ENCODE measurements around the gene NT5C1A.

DNA sequence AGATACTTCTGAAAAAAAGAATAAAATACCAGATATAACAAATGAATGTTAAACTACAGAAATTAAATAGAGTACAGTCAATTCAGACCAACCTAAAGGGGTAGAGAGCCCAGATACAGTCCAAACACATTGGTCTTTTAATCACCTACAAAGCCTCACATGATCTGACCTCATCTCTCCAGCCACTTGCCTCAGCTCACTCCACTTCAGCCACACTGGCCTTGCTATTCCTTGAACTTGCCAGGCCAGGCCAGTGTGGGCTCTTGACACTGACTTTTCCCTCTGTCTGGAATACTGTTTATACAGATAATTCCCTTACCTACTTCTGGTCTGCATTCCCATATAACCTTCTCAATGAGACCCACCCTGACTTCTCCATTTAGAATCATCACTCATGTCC lies 49.8 kb upstream of the NT5C1A start:
- TF ChIP-seq POLR2AphosphoS5 (IDR thresholded peaks at IDR 0.05; ENCODE audit: borderline replicate concordance, low read depth, low read length): no peak
- no peak for TF ChIP-seq EZH2 (IDR thresholded peaks at IDR 0.05)
- no peak for TF ChIP-seq FOXP2 (optimal IDR thresholded peaks at IDR 0.05; ENCODE audit: control extremely low read depth, extremely low read length, insufficient read depth)
